ENCODE measurements around the gene ARL15. TPM values are rescaled to one million over a fixed set of nuclear protein-coding genes. Genes with fewer than 3 reads are reported as not detected.
A peak's percentile ranks its signal among the peaks of the same experiment; 100 is the strongest.

The ARL15 gene
- total and polyA plus RNA-seq, 2 of the 4 experiments (the other 2 are of a cell fraction) = 7.3 to 19.2 TPM

DNA sequence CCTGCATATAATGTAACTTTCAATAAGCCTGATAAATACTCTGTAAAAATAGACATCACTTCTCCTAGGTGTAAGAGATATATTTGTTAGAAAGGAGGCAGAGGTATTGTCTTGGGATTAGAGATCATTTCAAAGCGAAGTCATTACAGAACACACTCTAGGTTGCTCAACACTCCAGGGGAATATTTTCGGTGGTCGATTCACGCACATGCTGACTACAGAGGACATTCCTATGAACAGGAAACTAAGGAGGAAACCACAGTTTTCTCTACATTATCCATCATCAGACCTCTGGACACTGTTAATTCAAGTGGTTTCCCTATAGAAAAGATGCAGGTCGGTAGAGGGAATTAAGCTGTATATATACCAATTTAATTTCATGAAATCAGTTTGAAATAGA is 379.9 kb downstream of the ARL15 start:
- Histone ChIP-seq H2BK120ac (ENCODE audit: low read depth, low read length) (no peak overlapping the region), H3K9me1 (ENCODE audit: insufficient read depth, low read length) (no peaks in the 10 kb centered on the region), H4K5ac (ENCODE audit: low read depth, low read length) (no peak overlapping the region), H3K27me3 (ENCODE audit: control insufficient read depth, insufficient read depth, low read length) (no peaks in the 10 kb centered on the region), H3K18ac (ENCODE audit: low read depth, low read length) (no peak overlapping the region), H3K23ac (ENCODE audit: low read depth, low read length) (no peak overlapping the region), H2BK20ac (ENCODE audit: low read depth, low read length) (no peak overlapping the region), H2BK5ac (ENCODE audit: low read depth, low read length, poor library complexity, severe bottlenecking) (no peak overlapping the region), H2AK9ac (replicated peaks; ENCODE audit: low read depth, low read length, poor library complexity) (no peak overlapping the region), H4K20me1 (ENCODE audit: insufficient read depth, low read length) (no peaks in the 10 kb centered on the region), H3K4me3 (ENCODE audit: insufficient read depth, low read depth, low read length) (no peak overlapping the region), H3K36me3 (ENCODE audit: control insufficient read depth, insufficient read depth, low read length) (no peaks in the 10 kb centered on the region), H3K14ac (replicated peaks; ENCODE audit: low read depth, low read length) (no peak overlapping the region), H3K9ac (ENCODE audit: low read depth, low read length) (no peak overlapping the region), H2AK5ac (ENCODE audit: low read depth, low read length) (no peak overlapping the region), H2BK15ac (ENCODE audit: low read depth, low read length) (no peak overlapping the region), H3K4me1 (ENCODE audit: control insufficient read depth, insufficient read depth, low read length) (no peaks in the 10 kb centered on the region; the same call in 1 of the 2 replicates), H4K91ac (ENCODE audit: insufficient read depth, low read depth, low read length) (no peak overlapping the region), H3K4ac (ENCODE audit: low read depth, low read length) (no peak overlapping the region), H3K4me2 (ENCODE audit: low read depth, low read length) (no peak overlapping the region), H4K8ac (ENCODE audit: low read depth in 2 of 2, low read length in 2 of 2) (peak overlapping the region in 1 of 2 experiments; percentile 15; a peak in 1 of 4 replicates), H3K9me3 (ENCODE audit: control insufficient read depth, insufficient read depth, low read length) (no peaks in the 10 kb centered on the region), H3K79me1 (ENCODE audit: low read depth in 1 of 2, low read length in 2 of 2) (no peaks in the 10 kb centered on the region), H3K56ac (ENCODE audit: extremely low read depth, insufficient read depth, low read length) (no peak overlapping the region), H3K27ac (ENCODE audit: insufficient read depth, low read length) (no peak overlapping the region), H2AFZ (replicated peaks; ENCODE audit: low read length, poor library complexity) (no peak overlapping the region)
- ChIA-PET POLR2A (ENCODE audit: unreplicated experiment) (no interaction called here), CTCF (interaction anchor here (0.6 kb wide), 1 partner anchor 146 kb away, joined by 3 read pairs; no protein-coding TSS in a partner anchor)
- dilution Hi-C loops (cut with HindIII; ENCODE audit: low sequenced_read_pairs, unreplicated experiment) = no loop called here
- no peak for ATAC-seq (ENCODE audit: low read depth)
- peak; percentile 55 for DNase-seq
- BruUV-seq (replicated peaks) = no TSS peak
- intact Hi-C loops (cut with micrococcal nuclease) = loop anchor here (5.0 kb wide), 1 partner anchor 287 kb away; no protein-coding TSS in a partner anchor
- TF ChIP-seq SMC3 (IDR thresholded peaks at IDR 0.05; ENCODE audit: low read depth, low read length) = no peak
- TF ChIP-seq FOS (IDR thresholded peaks at IDR 0.05; ENCODE audit: low read depth, low read length) = no peak
- TF ChIP-seq CEBPB (IDR thresholded peaks at IDR 0.05; ENCODE audit: low read depth, low read length) = peak; percentile 51; the same call in 1 of the 2 replicates
- TF ChIP-seq POLR2A (IDR thresholded peaks at IDR 0.05; ENCODE audit: low read depth, low read length) = no peak
- no peak for TF ChIP-seq CHD1 (IDR thresholded peaks at IDR 0.05; ENCODE audit: low read depth, low read length)
- WGBS, 2 experiments (ENCODE audit: extremely low coverage in 2 of 2, insufficient read length in 1 of 2) = no CpG with 5 or more reads among the region's 5 CpGs
- in situ Hi-C loops (cut with MboI; ENCODE audit: low sequenced_read_pairs) = no loop called here
